Measurements from ENCODE around the gene INHBC. TPM values are rescaled to one million over a fixed set of nuclear protein-coding genes. Genes with fewer than 3 reads are reported as not detected.
"Not testable (repeated sequence)": the region's sequence is repeated elsewhere in the genome, so short reads cannot be mapped to it uniquely, and the experiment has no call there.

INHBC gene
- total RNA-seq, 2 donors from 2014 or later: not detected

GRCh38 chr12:57390174-57390573, 44.4 kb upstream of the INHBC start:
- intact Hi-C loops (cut with DNase I): no loop called here
- Histone ChIP-seq H3K9ac (ENCODE audit: low read depth in 2 of 2, low read length in 2 of 2) (no peak overlapping the region), H3K4me1 (no peaks in the 10 kb centered on the region), H3K27ac (no peak overlapping the region), H3K9me3 (no peaks in the 10 kb centered on the region), H3K27me3 (no peaks in the 10 kb centered on the region), H3K4me3 (no peak overlapping the region), H3K36me3 (no peaks in the 10 kb centered on the region)
- no peak for DNase-seq
- TF ChIP-seq CTCF (IDR thresholded peaks at IDR 0.05): no peak

- no peak for TF ChIP-seq CTCF (IDR thresholded peaks at IDR 0.05)
- Histone ChIP-seq H3K9me3 (no peaks in the 10 kb centered on the region), H3K27ac (no peak overlapping the region), H3K27me3 (no peaks in the 10 kb centered on the region), H3K36me3 (no peaks in the 10 kb centered on the region), H3K4me1 (no peaks in the 10 kb centered on the region), H3K9ac (ENCODE audit: low read depth in 2 of 2, low read length in 2 of 2) (no peak overlapping the region), H3K4me3 (no peak overlapping the region)
- no peak for DNase-seq
- intact Hi-C loops (cut with DNase I): no loop called here
These were observed 39.5 kb upstream of the INHBC start for GRCh38 chr12:57395121-57395520.

- Histone ChIP-seq H3K9ac (ENCODE audit: low read depth in 2 of 2, low read length in 2 of 2) (no peak overlapping the region), H3K27ac (no peak overlapping the region), H3K4me1 (no peaks in the 10 kb centered on the region), H3K9me3 (no peaks in the 10 kb centered on the region), H3K36me3 (no peaks in the 10 kb centered on the region), H3K27me3 (no peaks in the 10 kb centered on the region), H3K4me3 (no peak overlapping the region)
- no peak for TF ChIP-seq CTCF (IDR thresholded peaks at IDR 0.05)
- intact Hi-C loops (cut with DNase I): no loop called here
- no peak for DNase-seq
These were observed 37.1 kb upstream of the INHBC start for GRCh38 chr12:57397441-57397840.

GRCh38 chr12:57399718-57400463, 34.7 kb upstream of the INHBC start:
- H3K9ac ChIP-seq (ENCODE audit: low read depth in 2 of 2, low read length in 2 of 2); H3K4me3 ChIP-seq; H3K9me3 ChIP-seq; H3K36me3 ChIP-seq; intact Hi-C loops (cut with DNase I); H3K4me1 ChIP-seq; H3K27me3 ChIP-seq; H3K27ac ChIP-seq; DNase-seq: not testable (repeated sequence)

- TF ChIP-seq CTCF (IDR thresholded peaks at IDR 0.05): no peak
- H3K4me3 ChIP-seq: no peak overlapping the region
- no peaks in the 10 kb centered on the region for H3K27me3 ChIP-seq
- H3K4me1 ChIP-seq: no peaks in the 10 kb centered on the region
- no peak overlapping the region for H3K27ac ChIP-seq
- intact Hi-C loops (cut with DNase I): no loop called here
- no peak for DNase-seq
- H3K9me3 ChIP-seq: no peaks in the 10 kb centered on the region
- no peaks in the 10 kb centered on the region for H3K36me3 ChIP-seq
- no peak overlapping the region for H3K9ac ChIP-seq (ENCODE audit: low read depth in 2 of 2, low read length in 2 of 2)
These were observed 33.4 kb upstream of the INHBC start for GRCh38 chr12:57401165-57401564.

GRCh38 chr12:57402156-57402555, 32.4 kb upstream of the INHBC start:
- H3K9me3 ChIP-seq; H3K36me3 ChIP-seq; intact Hi-C loops (cut with DNase I); H3K4me3 ChIP-seq; DNase-seq; H3K4me1 ChIP-seq; H3K27me3 ChIP-seq; H3K9ac ChIP-seq (ENCODE audit: low read depth in 2 of 2, low read length in 2 of 2); H3K27ac ChIP-seq: not testable (repeated sequence)
